Measurements from ENCODE around the gene ALG13. TPM values are rescaled to one million over a fixed set of nuclear protein-coding genes. Genes with fewer than 3 reads are reported as not detected.
A peak's percentile ranks its signal among the peaks of the same experiment; 100 is the strongest.

The ALG13 gene
- total and polyA plus RNA-seq, 5 donors: 14.8 to 25.8 (median 23.4) TPM

- ATAC-seq: no peak
- Histone ChIP-seq H3K27ac (ENCODE audit: low read length) (no peak overlapping the region), H3K27me3 (ENCODE audit: control insufficient read depth, insufficient read depth) (no peaks in the 10 kb centered on the region), H3K4me3 (ENCODE audit: low read length) (no peak overlapping the region), H3K4me1 (ENCODE audit: control insufficient read depth, insufficient read depth, low read length) (no peaks in the 10 kb centered on the region), H3K9me3 (ENCODE audit: control insufficient read depth, low read length) (no peaks in the 10 kb centered on the region)
- WGBS: 96% methylated on average over 1 of the region's 1 CpG
- no peak for DNase-seq
- intact Hi-C loops (cut with DNase I): no loop called here
These were observed 19.7 kb upstream of the ALG13 start for GRCh38 chrX:111661241-111661640.

GRCh38 chrX:111662292-111662691, 18.7 kb upstream of the ALG13 start:
- Histone ChIP-seq H3K4me3 (ENCODE audit: low read length) (no peak overlapping the region), H3K4me1 (ENCODE audit: control insufficient read depth, insufficient read depth, low read length) (no peaks in the 10 kb centered on the region), H3K9me3 (ENCODE audit: control insufficient read depth, low read length) (no peaks in the 10 kb centered on the region), H3K27me3 (ENCODE audit: control insufficient read depth, insufficient read depth) (no peaks in the 10 kb centered on the region), H3K27ac (ENCODE audit: low read length) (no peak overlapping the region)
- ATAC-seq: no peak
- 72% methylated on average over 3 of the region's 3 CpGs for WGBS
- intact Hi-C loops (cut with DNase I): no loop called here
- no peak for DNase-seq

GRCh38 chrX:111671668-111672067, 9.3 kb upstream of the ALG13 start:
- Histone ChIP-seq H3K4me3 (ENCODE audit: low read length) (no peak overlapping the region), H3K27ac (ENCODE audit: low read length) (no peak overlapping the region), H3K4me1 (ENCODE audit: control insufficient read depth, insufficient read depth, low read length) (no peaks in the 10 kb centered on the region), H3K27me3 (ENCODE audit: control insufficient read depth, insufficient read depth) (no peaks in the 10 kb centered on the region), H3K9me3 (ENCODE audit: control insufficient read depth, low read length) (no peaks in the 10 kb centered on the region)
- 45% methylated on average over 7 of the region's 7 CpGs for WGBS
- ATAC-seq (peak in 1 of 2 donors; percentile 47), DNase-seq (no peak)
- intact Hi-C loops (cut with DNase I): no loop called here

DNA sequence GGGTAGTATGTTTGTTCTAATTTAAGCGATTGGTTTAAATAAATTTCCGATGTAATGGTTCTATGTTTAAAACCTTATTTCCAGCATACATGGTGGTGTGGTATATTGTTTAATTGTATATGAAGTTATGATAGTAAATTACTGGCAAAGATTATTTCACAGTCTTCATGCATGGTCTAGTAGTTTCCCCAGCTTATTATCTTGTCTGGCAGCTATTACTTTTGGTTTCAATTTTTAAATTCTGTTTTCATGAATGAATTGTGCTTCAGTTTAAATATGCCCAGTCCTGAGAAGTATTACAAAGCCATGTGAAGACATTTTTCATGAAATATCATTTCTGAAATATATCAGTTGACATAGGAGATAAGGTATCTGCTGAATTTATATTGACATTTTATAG, 6.3 kb downstream of the ALG13 start:
- Histone ChIP-seq H3K27me3 (ENCODE audit: control insufficient read depth, insufficient read depth) (no peaks in the 10 kb centered on the region), H3K4me1 (ENCODE audit: control insufficient read depth, insufficient read depth, low read length) (no peaks in the 10 kb centered on the region), H3K9me3 (ENCODE audit: control insufficient read depth, low read length) (no peaks in the 10 kb centered on the region), H3K4me3 (ENCODE audit: low read length) (no peak overlapping the region), H3K27ac (ENCODE audit: low read length) (no peak overlapping the region)
- DNase-seq (no peak), ATAC-seq (no peak)
- WGBS: 98% methylated on average over 2 of the region's 2 CpGs
- intact Hi-C loops (cut with DNase I): no loop called here

DNA sequence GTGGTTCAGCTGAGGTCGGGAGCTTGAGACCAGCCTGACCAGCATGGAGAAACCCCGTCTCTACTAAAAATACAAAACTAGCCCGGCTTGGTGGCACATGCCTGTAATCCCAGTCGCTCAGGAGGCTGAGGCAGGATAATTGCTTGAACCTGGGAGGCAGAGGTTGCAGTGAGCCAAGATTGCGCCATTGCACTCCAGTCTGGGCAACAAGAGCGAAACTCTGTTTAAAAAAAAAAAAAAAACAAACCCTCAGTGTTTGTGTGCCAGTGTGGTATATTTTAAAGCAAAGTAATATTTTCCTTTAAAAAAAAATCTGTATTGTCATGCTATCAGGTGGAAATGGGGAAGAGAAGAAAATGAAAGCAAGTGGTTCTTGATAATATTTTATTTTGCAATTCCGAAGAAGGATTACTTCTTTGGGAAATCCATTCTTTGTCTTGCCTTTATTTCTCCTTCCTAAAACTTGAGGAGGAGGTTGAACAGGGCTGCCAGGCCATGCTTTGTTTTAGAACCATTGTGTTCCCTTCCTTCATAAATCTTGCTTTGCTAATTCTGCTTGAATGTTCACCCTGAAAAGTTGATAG, 14.4 kb downstream of the ALG13 start:
- Histone ChIP-seq H3K27me3 (ENCODE audit: control insufficient read depth, insufficient read depth) (no peaks in the 10 kb centered on the region), H3K9me3 (ENCODE audit: control insufficient read depth, low read length) (no peaks in the 10 kb centered on the region), H3K4me3 (ENCODE audit: low read length) (no peak overlapping the region), H3K4me1 (ENCODE audit: control insufficient read depth, insufficient read depth, low read length) (no peaks in the 10 kb centered on the region), H3K27ac (ENCODE audit: low read length) (no peak overlapping the region)
- intact Hi-C loops (cut with DNase I): no loop called here
- no peak for ATAC-seq
- 93% methylated on average over 7 of the region's 7 CpGs for WGBS
- no peak for DNase-seq

DNA sequence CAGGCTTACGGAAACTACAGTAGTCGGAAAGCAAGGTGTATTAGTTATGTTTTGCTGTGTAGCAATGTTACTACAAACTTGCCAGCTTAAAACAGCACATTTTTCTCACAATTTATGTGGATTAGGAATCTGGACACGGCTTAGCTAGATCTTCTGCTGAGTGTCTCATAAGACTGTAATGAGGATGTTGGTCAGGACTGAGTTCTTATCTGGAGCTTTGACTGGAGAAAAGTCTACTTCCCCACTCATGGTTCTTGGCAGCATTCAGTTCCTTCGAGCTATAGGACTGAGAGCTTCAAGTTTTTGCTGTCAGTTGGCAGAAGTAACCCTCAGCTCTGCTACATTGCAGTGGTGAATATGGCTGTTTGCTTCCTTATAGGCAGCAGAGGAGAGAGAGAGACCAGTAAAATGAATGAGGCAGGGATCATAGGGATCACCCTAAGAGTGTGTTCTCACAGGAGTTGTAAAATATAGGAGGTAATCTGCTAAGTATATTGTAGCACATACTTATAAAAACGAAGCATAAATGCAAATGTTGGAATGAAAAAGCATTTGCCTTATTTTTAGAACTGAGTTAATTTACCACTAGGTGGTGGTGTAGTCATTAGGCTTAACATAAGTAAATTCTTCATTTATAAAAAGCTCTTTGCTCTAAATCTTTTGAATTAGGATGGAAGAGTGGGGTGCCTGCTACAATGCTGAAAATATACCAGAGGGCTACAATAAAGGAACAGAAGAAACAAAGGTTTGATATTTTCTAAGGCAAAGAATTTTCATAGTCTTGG, 38.6 kb downstream of the ALG13 start:
- WGBS: 60% methylated on average over 5 of the region's 5 CpGs

GRCh38 chrX:111728096-111728495, 47.1 kb downstream of the ALG13 start:
- H3K27ac ChIP-seq (ENCODE audit: low read length): no peak overlapping the region
- intact Hi-C loops (cut with DNase I): no loop called here
- H3K9me3 ChIP-seq (ENCODE audit: control insufficient read depth, low read length): no peaks in the 10 kb centered on the region
- H3K27me3 ChIP-seq (ENCODE audit: control insufficient read depth, insufficient read depth): no peaks in the 10 kb centered on the region
- no peak for DNase-seq
- 94% methylated on average over 2 of the region's 2 CpGs for WGBS
- H3K4me3 ChIP-seq (ENCODE audit: low read length): no peak overlapping the region
- no peak for ATAC-seq
- H3K4me1 ChIP-seq (ENCODE audit: control insufficient read depth, insufficient read depth, low read length): no peaks in the 10 kb centered on the region

More for the DNA sequence above, 38.6 kb downstream of the ALG13 start:
- Histone ChIP-seq H3K9me3 (ENCODE audit: control insufficient read depth, low read length) (no peaks in the 10 kb centered on the region), H3K27me3 (ENCODE audit: control insufficient read depth, insufficient read depth) (no peaks in the 10 kb centered on the region), H3K4me3 (ENCODE audit: low read length) (no peak overlapping the region), H3K27ac (ENCODE audit: low read length) (no peak overlapping the region), H3K4me1 (ENCODE audit: control insufficient read depth, insufficient read depth, low read length) (no peaks in the 10 kb centered on the region)
- no peak for DNase-seq
- intact Hi-C loops (cut with DNase I): no loop called here
- ATAC-seq: no peak

GRCh38 chrX:111731351-111731750, 50.4 kb downstream of the ALG13 start:
- DNase-seq: no peak
- intact Hi-C loops (cut with DNase I): no loop called here
- Histone ChIP-seq H3K27ac (ENCODE audit: low read length) (no peak overlapping the region), H3K4me1 (ENCODE audit: control insufficient read depth, insufficient read depth, low read length) (no peaks in the 10 kb centered on the region), H3K4me3 (ENCODE audit: low read length) (no peak overlapping the region), H3K27me3 (ENCODE audit: control insufficient read depth, insufficient read depth) (no peaks in the 10 kb centered on the region), H3K9me3 (ENCODE audit: control insufficient read depth, low read length) (no peaks in the 10 kb centered on the region)
- no peak for ATAC-seq
- 70% methylated on average over 4 of the region's 4 CpGs for WGBS

DNA sequence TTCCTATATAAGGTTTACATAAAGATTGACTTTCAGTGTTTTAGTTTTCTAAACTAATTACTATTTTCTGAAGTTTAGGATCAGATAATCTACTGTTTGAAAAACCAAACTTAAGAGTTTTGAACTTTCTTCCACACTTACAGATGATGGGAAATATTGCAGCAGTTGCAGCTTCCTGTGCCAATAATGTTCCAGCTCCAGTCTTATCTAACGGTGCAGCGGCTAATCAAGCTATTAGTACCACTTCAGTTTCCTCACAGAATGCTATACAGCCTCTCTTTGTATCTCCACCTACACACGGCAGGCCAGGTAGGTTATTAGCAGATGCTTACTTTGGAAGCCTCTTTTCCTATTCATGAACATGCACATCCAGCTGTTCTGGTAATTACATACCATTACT, 55.6 kb downstream of the ALG13 start:
- Histone ChIP-seq H3K4me3 (ENCODE audit: low read length) (no peak overlapping the region), H3K4me1 (ENCODE audit: control insufficient read depth, insufficient read depth, low read length) (no peaks in the 10 kb centered on the region), H3K27ac (ENCODE audit: low read length) (no peak overlapping the region), H3K27me3 (ENCODE audit: control insufficient read depth, insufficient read depth) (no peaks in the 10 kb centered on the region), H3K9me3 (ENCODE audit: control insufficient read depth, low read length) (no peaks in the 10 kb centered on the region)
- intact Hi-C loops (cut with DNase I): no loop called here
- 71% methylated on average over 3 of the region's 3 CpGs for WGBS
- no peak for DNase-seq
- no peak for ATAC-seq

GRCh38 chrX:111742018-111742417, 61.0 kb downstream of the ALG13 start:
- no peak for ATAC-seq
- WGBS: 89% methylated on average over 2 of the region's 2 CpGs
- H3K4me3 ChIP-seq (ENCODE audit: low read length): no peak overlapping the region
- H3K9me3 ChIP-seq (ENCODE audit: control insufficient read depth, low read length): no peaks in the 10 kb centered on the region
- intact Hi-C loops (cut with DNase I): no loop called here
- DNase-seq: no peak
- H3K4me1 ChIP-seq (ENCODE audit: control insufficient read depth, insufficient read depth, low read length): no peaks in the 10 kb centered on the region
- no peak overlapping the region for H3K27ac ChIP-seq (ENCODE audit: low read length)
- H3K27me3 ChIP-seq (ENCODE audit: control insufficient read depth, insufficient read depth): no peaks in the 10 kb centered on the region

DNA sequence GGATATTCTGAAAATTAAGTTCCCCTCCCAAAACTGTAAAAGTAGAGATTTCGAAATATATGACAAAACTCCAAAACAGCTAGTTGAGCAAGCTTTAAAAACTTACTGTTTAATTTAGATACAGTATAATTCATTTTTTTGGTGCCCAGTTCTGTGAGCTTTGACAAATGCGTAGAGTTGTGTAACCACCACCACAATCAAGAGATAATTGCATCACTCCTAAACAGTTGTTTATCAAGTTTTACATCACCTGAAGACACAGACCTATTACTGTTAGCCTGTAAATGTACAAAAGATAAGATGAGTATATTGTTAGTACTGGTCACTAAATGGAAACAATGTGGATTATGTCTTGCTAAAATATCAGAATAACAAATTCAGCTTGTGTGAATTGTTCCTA, 62.3 kb downstream of the ALG13 start:
- intact Hi-C loops (cut with DNase I): no loop called here
- ATAC-seq (no peak), DNase-seq (no peak)
- no peaks in the 10 kb centered on the region for H3K27me3 ChIP-seq (ENCODE audit: control insufficient read depth, insufficient read depth)
- WGBS: 93% methylated on average over 2 of the region's 2 CpGs
- no peak overlapping the region for H3K4me3 ChIP-seq (ENCODE audit: low read length)
- no peak overlapping the region for H3K27ac ChIP-seq (ENCODE audit: low read length)
- no peaks in the 10 kb centered on the region for H3K4me1 ChIP-seq (ENCODE audit: control insufficient read depth, insufficient read depth, low read length)
- H3K9me3 ChIP-seq (ENCODE audit: control insufficient read depth, low read length): no peaks in the 10 kb centered on the region

Data from right cardiac atrium (tissue), 5 donors.